ENCODE data around the gene RCAN1. TPM values are rescaled to one million over a fixed set of nuclear protein-coding genes. Genes with fewer than 3 reads are reported as not detected.

The RCAN1 gene
- total RNA-seq, 3 donors from 2014 or later (not counting 1 experiment from before 2014, with no cell fraction given), result 6.7 to 8.9 (median 8.2) TPM

DNA sequence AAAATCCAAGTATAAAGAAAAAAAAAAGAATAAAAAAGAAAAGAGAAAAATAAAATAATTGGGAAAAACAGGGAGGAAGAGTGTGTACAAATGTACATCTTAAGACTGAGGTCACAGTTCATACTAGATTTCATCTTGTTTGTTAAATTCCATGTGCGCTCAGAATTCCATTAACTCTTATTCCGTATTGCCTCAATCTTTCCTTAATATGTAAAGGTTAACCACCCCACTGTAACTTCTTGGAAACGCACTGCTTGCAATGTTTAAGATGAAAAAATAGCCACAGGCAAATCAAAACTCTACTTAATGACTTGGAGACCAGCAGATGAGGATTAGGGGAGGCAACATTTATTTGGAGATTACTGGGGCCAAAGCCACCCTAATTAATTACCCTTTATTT is 79.0 kb downstream of the RCAN1 start:
- intact Hi-C loops (cut with micrococcal nuclease), result no loop called here
- no peaks in the 10 kb centered on the region for H3K27me3 ChIP-seq (ENCODE audit: control insufficient read depth, insufficient read depth, low read length)
- no peak overlapping the region for H3K27ac ChIP-seq (ENCODE audit: low read length)
- TF ChIP-seq, protein P1, sequence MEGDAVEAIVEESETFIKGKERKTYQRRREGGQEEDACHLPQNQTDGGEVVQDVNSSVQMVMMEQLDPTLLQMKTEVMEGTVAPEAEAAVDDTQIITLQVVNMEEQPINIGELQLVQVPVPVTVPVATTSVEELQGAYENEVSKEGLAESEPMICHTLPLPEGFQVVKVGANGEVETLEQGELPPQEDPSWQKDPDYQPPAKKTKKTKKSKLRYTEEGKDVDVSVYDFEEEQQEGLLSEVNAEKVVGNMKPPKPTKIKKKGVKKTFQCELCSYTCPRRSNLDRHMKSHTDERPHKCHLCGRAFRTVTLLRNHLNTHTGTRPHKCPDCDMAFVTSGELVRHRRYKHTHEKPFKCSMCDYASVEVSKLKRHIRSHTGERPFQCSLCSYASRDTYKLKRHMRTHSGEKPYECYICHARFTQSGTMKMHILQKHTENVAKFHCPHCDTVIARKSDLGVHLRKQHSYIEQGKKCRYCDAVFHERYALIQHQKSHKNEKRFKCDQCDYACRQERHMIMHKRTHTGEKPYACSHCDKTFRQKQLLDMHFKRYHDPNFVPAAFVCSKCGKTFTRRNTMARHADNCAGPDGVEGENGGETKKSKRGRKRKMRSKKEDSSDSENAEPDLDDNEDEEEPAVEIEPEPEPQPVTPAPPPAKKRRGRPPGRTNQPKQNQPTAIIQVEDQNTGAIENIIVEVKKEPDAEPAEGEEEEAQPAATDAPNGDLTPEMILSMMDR (IDR thresholded peaks at IDR 0.05), result no peak
- DNase-seq, result no peak
- WGBS (ENCODE audit: insufficient coverage), result 100% methylated on average over 3 of the region's 3 CpGs
- Mint-ChIP-seq H3K27ac (no peak overlapping the region), H3K27me3 (ENCODE audit: low read depth in 2 of 2) (peaks cover 0 to 5% of the 10 kb centered on the region in 2 donors), H3K4me1 (peaks cover 26 to 37% of the 10 kb centered on the region in 2 donors), H3K9me3 (no peaks in the 10 kb centered on the region), H3K4me3 (no peak overlapping the region), H3K36me3 (no peaks in the 10 kb centered on the region)
- H3K4me1 ChIP-seq (ENCODE audit: control insufficient read depth, insufficient read depth, low read length), result peaks cover 16% of the 10 kb centered on the region
- no peaks in the 10 kb centered on the region for H3K9me3 ChIP-seq (ENCODE audit: control insufficient read depth, insufficient read depth, low read length)
- no peak overlapping the region for H3K4me3 ChIP-seq (ENCODE audit: low read length)
- H3K36me3 ChIP-seq (ENCODE audit: control insufficient read depth, insufficient read depth, low read length), result no peaks in the 10 kb centered on the region
- no peak for ATAC-seq

DNA sequence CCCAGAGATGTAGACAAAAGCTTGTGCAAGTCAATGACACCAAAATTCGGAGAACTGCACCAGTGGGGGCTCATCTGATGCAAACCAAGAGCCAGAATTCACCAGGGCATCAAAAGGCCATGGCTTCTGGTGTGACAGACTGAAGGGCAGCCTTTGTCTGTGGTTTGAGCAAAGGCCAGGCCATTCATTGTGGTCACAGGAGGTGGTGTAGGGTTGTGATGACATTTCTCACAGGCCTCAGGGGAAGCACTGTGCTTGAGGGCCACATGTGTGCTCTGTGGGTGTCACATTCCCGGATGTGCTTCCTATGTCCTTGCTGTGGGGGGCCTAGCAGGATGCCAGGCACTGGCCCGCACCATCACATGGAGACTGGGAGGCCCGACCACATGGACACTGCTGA is 80.4 kb downstream of the RCAN1 start:
- Histone ChIP-seq H3K4me3 (ENCODE audit: low read length) (no peak overlapping the region), H3K27me3 (ENCODE audit: control insufficient read depth, insufficient read depth, low read length) (no peaks in the 10 kb centered on the region), H3K27ac (ENCODE audit: low read length) (no peak overlapping the region), H3K4me1 (ENCODE audit: control insufficient read depth, insufficient read depth, low read length) (peaks cover 16% of the 10 kb centered on the region), H3K9me3 (ENCODE audit: control insufficient read depth, insufficient read depth, low read length) (no peaks in the 10 kb centered on the region), H3K36me3 (ENCODE audit: control insufficient read depth, insufficient read depth, low read length) (no peaks in the 10 kb centered on the region)
- no peaks in the 10 kb centered on the region for H3K36me3 Mint-ChIP-seq
- 28% methylated on average over 4 of the region's 4 CpGs for WGBS (ENCODE audit: insufficient coverage)
- peak; percentile 67 to 91 (median 76) for ATAC-seq
- TF ChIP-seq, protein P1 (IDR thresholded peaks at IDR 0.05), result no peak
- peaks cover 32 to 37% of the 10 kb centered on the region in 2 donors for H3K4me1 Mint-ChIP-seq
- intact Hi-C loops (cut with micrococcal nuclease), result no loop called here
- H3K4me3 Mint-ChIP-seq, result peak overlapping the region; percentile 77
- peaks cover 0 to 5% of the 10 kb centered on the region in 2 donors for H3K27me3 Mint-ChIP-seq (ENCODE audit: low read depth in 2 of 2)
- no peaks in the 10 kb centered on the region for H3K9me3 Mint-ChIP-seq
- peak overlapping the region; percentile 76 to 83 for H3K27ac Mint-ChIP-seq
- DNase-seq, result peak in 1 of 2 donors; percentile 6

- Mint-ChIP-seq H3K4me3 (no peak overlapping the region), H3K9me3 (no peaks in the 10 kb centered on the region), H3K27me3 (ENCODE audit: low read depth in 2 of 2) (peaks cover 0 to 5% of the 10 kb centered on the region in 2 donors), H3K36me3 (no peaks in the 10 kb centered on the region), H3K4me1 (peaks cover 32 to 37% of the 10 kb centered on the region in 2 donors), H3K27ac (peak overlapping the region; percentile 76 to 83)
- Histone ChIP-seq H3K4me1 (ENCODE audit: control insufficient read depth, insufficient read depth, low read length) (peaks cover 16% of the 10 kb centered on the region), H3K4me3 (ENCODE audit: low read length) (no peak overlapping the region), H3K27ac (ENCODE audit: low read length) (no peak overlapping the region), H3K9me3 (ENCODE audit: control insufficient read depth, insufficient read depth, low read length) (no peaks in the 10 kb centered on the region), H3K27me3 (ENCODE audit: control insufficient read depth, insufficient read depth, low read length) (no peaks in the 10 kb centered on the region), H3K36me3 (ENCODE audit: control insufficient read depth, insufficient read depth, low read length) (no peaks in the 10 kb centered on the region)
- DNase-seq (no peak), ATAC-seq (no peak)
- WGBS (ENCODE audit: insufficient coverage), result 95% methylated on average over 3 of the region's 3 CpGs
- TF ChIP-seq, protein P1 (IDR thresholded peaks at IDR 0.05), result no peak
- intact Hi-C loops (cut with micrococcal nuclease), result no loop called here
Measured at GRCh38 chr21:34533938-34534337, 81.0 kb downstream of the RCAN1 start.

- Mint-ChIP-seq H3K27me3 (ENCODE audit: low read depth in 2 of 2) (peaks cover 0 to 5% of the 10 kb centered on the region in 2 donors), H3K27ac (no peak overlapping the region), H3K9me3 (no peaks in the 10 kb centered on the region), H3K36me3 (no peaks in the 10 kb centered on the region), H3K4me1 (peaks cover 35 to 40% of the 10 kb centered on the region in 2 donors), H3K4me3 (no peak overlapping the region)
- ATAC-seq, result no peak
- intact Hi-C loops (cut with micrococcal nuclease), result no loop called here
- DNase-seq, result no peak
- H3K4me3 ChIP-seq (ENCODE audit: low read length), result no peak overlapping the region
- H3K27ac ChIP-seq (ENCODE audit: low read length), result no peak overlapping the region
- peaks cover 23% of the 10 kb centered on the region for H3K4me1 ChIP-seq (ENCODE audit: control insufficient read depth, insufficient read depth, low read length)
- TF ChIP-seq, protein P1 (IDR thresholded peaks at IDR 0.05), result no peak
- 91% methylated on average over 6 of the region's 6 CpGs for WGBS (ENCODE audit: insufficient coverage)
- H3K9me3 ChIP-seq (ENCODE audit: control insufficient read depth, insufficient read depth, low read length), result no peaks in the 10 kb centered on the region
- no peaks in the 10 kb centered on the region for H3K27me3 ChIP-seq (ENCODE audit: control insufficient read depth, insufficient read depth, low read length)
- H3K36me3 ChIP-seq (ENCODE audit: control insufficient read depth, insufficient read depth, low read length), result no peaks in the 10 kb centered on the region
Measured at GRCh38 chr21:34531399-34531798, 83.5 kb downstream of the RCAN1 start.
